GM19467 (cell line): ENCODE measurements around the gene SLC35F6.
"Not testable (repeated sequence)": the region's sequence is repeated elsewhere in the genome, so short reads cannot be mapped to it uniquely, and the experiment has no call there.

ENCODE experiments used
- ATAC-seq: cut with Tn5 transposase; IDR thresholded peaks from one replicate; pipeline ENCODE4 v1.9.1; 2021; ENCODE audit warnings: mild to moderate bottlenecking, moderate library complexity; ENCODE audit not compliant: unreplicated experiment

The SLC35F6 gene

DNA sequence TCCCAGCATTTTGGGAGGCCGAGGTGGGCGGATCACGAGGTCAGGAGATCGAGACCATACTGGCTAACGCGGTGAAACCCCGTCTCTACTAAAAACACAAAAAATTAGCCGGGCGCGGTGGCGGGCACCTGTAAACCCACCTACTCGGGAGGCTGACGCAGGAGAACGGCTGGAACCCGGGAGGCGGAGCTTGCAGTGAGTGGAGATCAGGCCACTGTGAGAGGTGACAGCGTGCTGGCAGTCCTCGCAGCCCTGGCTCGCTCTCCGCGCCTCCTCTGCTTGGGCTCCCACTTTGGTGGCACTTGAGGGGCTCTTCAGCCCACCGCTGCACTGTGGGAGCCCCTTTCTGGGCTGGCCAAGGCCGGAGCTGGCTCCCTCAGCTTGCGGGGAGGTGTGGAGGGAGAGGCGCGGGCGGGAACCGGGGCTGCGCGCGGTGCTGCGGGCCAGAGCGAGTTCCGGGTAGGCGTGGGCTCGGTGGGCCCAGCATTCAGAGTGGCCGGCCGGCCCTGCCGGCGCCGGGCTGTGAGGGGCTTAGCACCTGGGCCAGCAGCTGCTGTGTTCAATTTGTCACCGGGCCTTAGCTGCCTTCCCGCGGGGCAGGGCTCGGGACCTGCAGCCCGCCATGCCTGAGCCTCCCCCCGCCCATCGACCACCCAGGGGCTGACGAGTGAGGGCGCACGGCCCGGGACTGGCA, 50.1 kb downstream of the SLC35F6 start:
- ATAC-seq: not testable (repeated sequence)

GRCh38 chr2:26816893-26817292, 52.8 kb downstream of the SLC35F6 start:
- no peak for ATAC-seq

GRCh38 chr2:26818255-26818654, 54.2 kb downstream of the SLC35F6 start:
- ATAC-seq: no peak

- no peak for ATAC-seq
These were observed 54.9 kb downstream of the SLC35F6 start for GRCh38 chr2:26818972-26819371.

GRCh38 chr2:26820932-26821331, 56.8 kb downstream of the SLC35F6 start:
- ATAC-seq: no peak

- no peak for ATAC-seq
These were observed 58.8 kb downstream of the SLC35F6 start for GRCh38 chr2:26822877-26823276.
